HG03196 (cell line): ENCODE data around the gene DAZ1.
"Not testable (repeated sequence)": the region's sequence is repeated elsewhere in the genome, so short reads cannot be mapped to it uniquely, and the experiment has no call there.

ENCODE experiments used
- ATAC-seq: cut with Tn5 transposase; IDR thresholded peaks from one replicate; pipeline ENCODE4 v1.9.1; 2021; ENCODE audit not compliant: unreplicated experiment

The DAZ1 gene

GRCh38 chrY:23198908-23199307 is at the start of gene DAZ1:
DAZ1 (minus strand) TSS chrY:23199008; CDS start chrY:23198800, 208 bp downstream.
- not testable (repeated sequence) for ATAC-seq

GRCh38 chrY:23219233-23219632 is 20.4 kb upstream of the DAZ1 start, which contains the start of gene DAZ2:
DAZ2 (plus strand) TSS chrY:23219533; CDS start chrY:23219741, 208 bp downstream.
- ATAC-seq = not testable (repeated sequence)

- not testable (repeated sequence) for ATAC-seq
These were observed 11.9 kb upstream of the DAZ1 start for GRCh38 chrY:23210681-23211080.

- not testable (repeated sequence) for ATAC-seq
These were observed 11.1 kb upstream of the DAZ1 start for GRCh38 chrY:23209802-23210495.

GRCh38 chrY:23207455-23207854 is 8.6 kb upstream of the DAZ1 start:
- ATAC-seq = not testable (repeated sequence)
